Urinary bladder (tissue), 4 donors: Measurements from ENCODE around the gene ZNF620. TPM values are rescaled to one million over a fixed set of nuclear protein-coding genes. Genes with fewer than 3 reads are reported as not detected.
"Not testable (repeated sequence)": the region's sequence is repeated elsewhere in the genome, so short reads cannot be mapped to it uniquely, and the experiment has no call there.

Experiments
- DNase-seq: peaks from one replicate; pipeline ENCODE4 v3.0.0-alpha.2; 2015; ENCODE audit errors: extremely low spot score
- H3K27ac ChIP-seq: one replicate; pipeline ENCODE4 v1.5.1; 2013; ENCODE audit warnings: low read depth, mild to moderate bottlenecking, moderate library complexity
- H3K36me3 ChIP-seq: one replicate; pipeline ENCODE4 v1.6.1; 2013; ENCODE audit warnings: mild to moderate bottlenecking, moderate library complexity; ENCODE audit not compliant: insufficient read depth
- H3K4me1 ChIP-seq: one replicate; pipeline ENCODE4 v1.6.1; 2013; ENCODE audit warnings: mild to moderate bottlenecking, moderate library complexity; ENCODE audit not compliant: insufficient read depth
- H3K4me3 ChIP-seq: one replicate; pipeline ENCODE4 v1.5.1; 2013; ENCODE audit warnings: low read depth, low read length
- WGBS: extraction: QIAGEN DNeasy Blood & Tissue Kit; methylation state at CpG from one replicate; pipeline ENCODE4 v1.1.7; 2013; 5-methylcytosine and 5-hydroxymethylcytosine counted together
- polyA plus RNA-seq: library from polyadenylated mRNA; stranded (reverse); fragments of 200-250 nt; gene quantifications from one replicate; pipeline ENCODE4 v1.2.3, GENCODE V29; 2013
- total RNA-seq: library from RNA; depleted of rRNA; stranded (reverse); fragments of >200 nt; gene quantifications from one replicate; pipeline ENCODE4 v1.2.3, GENCODE V29; 2014
- donor health status: healthy with polysubstance abuse.
- donor health status: healthy.

ZNF620 gene
- total RNA-seq (5.3 TPM), polyA plus RNA-seq (2.1 TPM)

DNA sequence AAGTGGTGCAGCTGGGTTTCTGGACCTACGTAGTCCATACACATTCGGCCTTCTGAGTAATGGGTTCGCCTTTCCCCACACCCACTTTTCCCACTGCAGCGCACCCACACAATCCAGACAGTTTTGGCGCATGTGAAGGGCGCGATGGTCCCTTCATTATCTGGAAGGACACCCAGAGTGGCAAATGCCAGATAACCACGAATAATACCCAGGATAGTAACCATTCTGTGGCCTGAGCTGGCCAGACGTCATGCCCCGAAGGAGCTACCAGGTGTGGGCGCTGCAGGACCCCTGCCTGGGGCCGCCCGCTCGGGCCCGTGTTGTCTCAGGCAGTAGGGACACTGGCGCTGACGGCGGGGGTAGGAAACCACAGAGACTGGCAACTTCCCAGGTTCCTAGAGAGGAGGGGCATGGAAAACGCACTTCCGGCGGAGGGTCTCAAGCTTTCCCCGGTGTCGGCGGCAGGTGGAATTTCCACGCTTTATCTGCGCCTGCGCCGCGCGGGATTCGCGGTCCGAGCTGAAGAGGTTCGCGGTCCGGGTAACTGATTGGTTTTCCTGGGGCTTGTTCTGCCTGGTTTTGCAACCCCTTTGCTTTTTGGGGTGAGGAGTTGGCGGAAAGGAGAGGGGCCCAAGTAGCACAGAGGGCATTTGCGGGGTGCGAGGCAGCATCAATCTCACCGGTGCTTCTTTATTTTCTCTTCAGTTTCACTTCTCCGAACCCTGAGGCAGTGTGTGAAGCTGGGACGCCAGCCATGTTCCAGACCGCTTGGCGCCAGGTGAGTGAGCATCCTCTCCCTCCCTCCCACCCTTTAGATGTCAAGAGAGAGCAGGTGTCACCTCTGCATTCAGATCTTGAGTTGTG lies at the start of gene ZNF620:
TSS of gene ZNF620 (plus strand) at position 441 of the 864 bp plus-strand sequence. CDS start at position 755, 314 bp downstream.
- peak; percentile 76 for DNase-seq
- WGBS, result 6% methylated on average over 44 of the region's 44 CpGs
- peak within 1 kb of the TSS; percentile 48 for H3K4me3 ChIP-seq
- H3K4me1 ChIP-seq, result no peaks in the 10 kb centered on the region
- no peaks in the 10 kb centered on the region for H3K36me3 ChIP-seq
- H3K27ac ChIP-seq, result peak within 1 kb of the TSS; percentile 27

DNA sequence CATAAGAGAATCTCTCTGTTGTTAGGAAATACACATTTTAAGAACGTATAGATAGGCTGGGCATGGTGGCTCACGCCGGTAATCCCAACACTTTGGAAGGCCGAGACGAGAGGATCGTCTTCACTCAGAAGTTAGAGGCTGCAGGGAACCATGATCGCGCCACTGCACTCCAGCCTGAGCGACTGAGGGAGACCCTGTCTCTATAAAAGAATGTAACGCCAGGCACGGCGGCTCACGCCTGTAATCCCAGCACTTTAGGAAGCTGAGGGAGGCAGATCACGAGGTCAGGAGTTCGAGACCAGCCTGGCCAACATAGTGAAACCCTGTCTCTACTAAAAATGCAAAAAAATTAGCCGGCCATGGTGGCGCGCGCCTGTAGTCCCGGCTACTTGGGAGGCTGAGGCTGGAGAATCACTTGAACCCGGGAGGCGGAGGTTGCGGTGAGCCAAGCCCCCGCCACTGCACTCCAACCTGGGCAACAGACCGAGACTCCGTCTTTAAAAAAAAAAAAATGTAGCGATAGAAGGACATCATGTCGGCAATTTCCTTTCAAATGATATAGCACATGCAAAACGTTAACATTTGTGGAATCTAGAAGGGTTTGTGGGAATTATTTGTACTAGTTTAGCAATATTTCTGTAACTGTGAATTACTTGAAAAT lies 49.4 kb upstream of the ZNF620 start:
- no peaks in the 10 kb centered on the region for H3K36me3 ChIP-seq
- WGBS, result 46% methylated on average over 29 of the region's 29 CpGs
- H3K4me1 ChIP-seq, result no peaks in the 10 kb centered on the region
- DNase-seq, result no peak
- no peak overlapping the region for H3K27ac ChIP-seq
- H3K4me3 ChIP-seq, result peak overlapping the region; percentile 93

DNA sequence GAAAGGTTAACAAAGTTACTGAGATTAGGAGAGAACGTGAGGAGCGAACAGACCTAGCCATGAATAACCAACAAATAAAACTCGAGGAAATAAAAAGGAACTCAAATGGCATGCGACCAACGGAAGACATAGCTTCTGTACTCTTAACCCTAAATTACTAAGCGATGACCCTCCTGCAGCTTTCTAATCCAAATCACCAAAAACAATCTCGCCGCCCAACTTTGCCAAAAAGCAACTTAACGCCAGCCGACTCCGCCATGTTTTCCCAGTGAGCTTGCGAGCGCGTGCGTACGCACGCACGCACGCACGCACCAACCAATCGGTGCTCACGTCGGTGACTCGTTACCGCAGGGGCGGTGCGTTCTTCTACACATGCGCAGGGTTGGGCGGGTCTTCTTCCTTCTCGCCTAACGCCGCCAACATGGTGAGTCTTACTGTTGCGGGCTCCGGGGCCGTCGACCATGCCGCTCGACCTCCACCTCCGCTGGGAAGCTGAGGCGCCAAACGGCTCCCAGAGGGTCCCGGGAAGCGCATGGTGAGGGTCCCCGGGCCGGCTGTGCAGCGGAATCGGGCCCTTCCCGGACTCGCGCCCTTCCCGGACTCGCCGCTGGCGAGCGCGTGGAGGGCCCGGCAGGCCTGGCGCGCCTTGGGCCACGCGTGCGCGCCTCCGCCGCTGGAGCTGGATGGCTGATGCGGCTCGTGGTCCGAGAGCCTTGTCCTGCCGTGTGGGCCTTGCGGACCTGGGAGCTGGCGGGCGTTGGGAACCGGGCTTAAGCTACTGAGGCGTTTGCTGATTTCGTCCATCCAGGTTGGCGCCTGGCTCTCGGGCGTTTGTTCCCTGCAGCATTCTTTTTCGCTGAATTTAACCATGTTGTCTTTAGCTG lies 48.7 kb upstream of the ZNF620 start, which contains the start of gene RPL14:
TSS of gene RPL14 (plus strand) at position 400 of the 884 bp plus-strand sequence. CDS start at position 533, 133 bp downstream.
- Histone ChIP-seq H3K36me3 (no peaks in the 10 kb centered on the region), H3K27ac (peak within 1 kb of the TSS; percentile 91), H3K4me1 (no peaks in the 10 kb centered on the region), H3K4me3 (peak within 1 kb of the TSS; percentile 93)
- WGBS, result under 1% methylated on average over 79 of the region's 79 CpGs
- DNase-seq, result peak; percentile 94

DNA sequence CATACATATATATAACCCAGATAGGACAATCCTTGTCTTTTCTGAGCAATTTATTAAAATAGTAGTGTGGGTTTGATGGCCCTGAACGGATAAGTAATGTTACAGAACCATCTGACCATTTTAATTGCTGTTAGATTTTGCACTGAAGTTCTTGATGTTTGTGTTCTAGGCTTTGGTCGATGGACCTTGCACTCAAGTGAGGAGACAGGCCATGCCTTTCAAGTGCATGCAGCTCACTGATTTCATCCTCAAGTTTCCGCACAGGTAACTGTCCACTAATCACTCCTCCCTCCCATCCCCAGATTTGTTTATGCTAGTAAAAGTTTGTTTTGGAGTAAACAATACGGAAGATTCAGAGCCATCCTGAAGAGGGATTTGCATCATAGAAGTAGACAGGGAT lies 47.4 kb upstream of the ZNF620 start:
- DNase-seq, result no peak
- Histone ChIP-seq H3K4me1 (no peaks in the 10 kb centered on the region), H3K4me3 (peak overlapping the region; percentile 93), H3K27ac (no peak overlapping the region), H3K36me3 (no peaks in the 10 kb centered on the region)
- WGBS, result 82% methylated on average over 4 of the region's 4 CpGs

DNA sequence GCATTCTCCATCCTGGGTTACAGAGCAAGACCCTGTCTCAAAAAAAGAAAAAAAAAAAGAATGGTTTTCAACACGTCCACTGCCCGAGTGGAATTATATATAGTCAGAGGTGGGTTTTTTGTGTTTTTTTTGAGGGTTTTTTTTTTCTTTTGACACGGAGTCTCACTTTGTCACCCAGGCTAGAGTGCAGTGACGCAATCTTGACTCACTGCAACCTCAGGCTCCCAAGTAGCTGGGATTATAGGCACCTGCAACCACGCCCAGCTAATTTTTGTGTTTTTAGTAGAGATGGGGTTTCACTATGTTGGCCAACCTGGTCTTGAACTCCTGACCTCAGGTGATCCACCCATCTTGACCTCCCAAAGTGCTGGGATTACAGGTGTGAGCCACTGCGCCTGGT lies 45.4 kb upstream of the ZNF620 start:
- 89% methylated on average over 6 of the region's 6 CpGs for WGBS
- H3K27ac ChIP-seq, DNase-seq, H3K4me3 ChIP-seq, H3K4me1 ChIP-seq, H3K36me3 ChIP-seq: not testable (repeated sequence)

DNA sequence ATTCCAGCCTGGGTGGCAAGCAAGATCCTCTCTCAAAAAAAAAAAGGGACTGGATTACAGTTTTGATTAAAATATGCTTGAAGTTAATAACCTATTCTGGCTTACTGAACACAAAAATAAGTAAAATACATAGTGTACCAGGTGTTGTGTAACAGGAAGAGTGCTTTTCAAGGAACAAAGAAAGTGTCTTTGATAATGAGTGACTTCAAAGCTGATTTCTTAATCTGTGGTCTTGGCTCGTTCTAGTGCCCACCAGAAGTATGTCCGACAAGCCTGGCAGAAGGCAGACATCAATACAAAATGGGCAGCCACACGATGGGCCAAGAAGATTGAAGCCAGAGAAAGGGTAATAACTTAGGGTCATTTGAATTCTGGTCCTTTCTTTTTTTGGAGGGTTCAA lies 44.7 kb upstream of the ZNF620 start:
- 79% methylated on average over 3 of the region's 3 CpGs for WGBS
- DNase-seq, result no peak
- no peaks in the 10 kb centered on the region for H3K4me1 ChIP-seq
- no peak overlapping the region for H3K4me3 ChIP-seq
- no peak overlapping the region for H3K27ac ChIP-seq
- H3K36me3 ChIP-seq, result no peaks in the 10 kb centered on the region

DNA sequence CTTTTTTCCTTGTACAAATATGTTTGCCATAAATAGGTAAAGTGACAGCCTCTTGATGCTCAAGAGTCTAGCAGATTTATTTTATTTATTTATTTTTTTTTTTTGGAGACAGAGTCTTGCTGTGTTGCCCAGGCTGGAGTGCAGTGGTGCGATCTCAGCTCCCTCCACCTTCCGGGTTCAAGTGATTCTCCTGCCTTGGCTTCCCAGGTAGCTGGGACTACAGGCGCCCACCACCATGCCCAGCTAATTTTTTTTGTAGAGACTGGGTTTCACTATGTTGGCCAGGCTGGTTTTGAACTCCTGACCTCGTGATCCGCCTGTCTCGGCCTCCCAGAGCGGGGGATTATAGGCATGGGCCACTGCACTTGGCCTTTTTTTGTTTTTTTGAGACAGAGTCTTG lies 43.0 kb upstream of the ZNF620 start:
- H3K4me1 ChIP-seq, DNase-seq, H3K36me3 ChIP-seq, H3K4me3 ChIP-seq, H3K27ac ChIP-seq: not testable (repeated sequence)
- 94% methylated on average over 7 of the region's 7 CpGs for WGBS

DNA sequence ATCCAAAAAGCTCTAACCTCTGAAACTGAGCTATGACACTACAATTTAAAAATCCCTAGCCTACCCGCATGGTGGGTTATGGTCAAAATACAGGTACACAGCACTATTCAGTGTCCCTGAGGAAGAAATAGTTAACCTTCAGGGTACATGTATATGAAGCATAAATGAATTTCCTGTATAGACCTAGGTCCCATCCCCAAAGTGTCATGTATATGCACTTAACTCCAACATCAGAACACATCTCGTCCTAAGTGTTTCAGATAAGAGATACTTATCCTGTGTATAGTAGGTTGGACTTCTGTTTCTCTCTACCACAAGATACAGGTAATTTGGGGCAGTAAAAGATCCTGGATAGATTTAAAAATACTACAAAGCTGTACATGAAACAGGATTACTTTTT lies 42.3 kb upstream of the ZNF620 start:
- no peaks in the 10 kb centered on the region for H3K4me1 ChIP-seq
- H3K36me3 ChIP-seq, result no peaks in the 10 kb centered on the region
- DNase-seq, result no peak
- H3K27ac ChIP-seq, result no peak overlapping the region
- H3K4me3 ChIP-seq, result no peak overlapping the region
- WGBS, result 94% methylated on average over 2 of the region's 2 CpGs

DNA sequence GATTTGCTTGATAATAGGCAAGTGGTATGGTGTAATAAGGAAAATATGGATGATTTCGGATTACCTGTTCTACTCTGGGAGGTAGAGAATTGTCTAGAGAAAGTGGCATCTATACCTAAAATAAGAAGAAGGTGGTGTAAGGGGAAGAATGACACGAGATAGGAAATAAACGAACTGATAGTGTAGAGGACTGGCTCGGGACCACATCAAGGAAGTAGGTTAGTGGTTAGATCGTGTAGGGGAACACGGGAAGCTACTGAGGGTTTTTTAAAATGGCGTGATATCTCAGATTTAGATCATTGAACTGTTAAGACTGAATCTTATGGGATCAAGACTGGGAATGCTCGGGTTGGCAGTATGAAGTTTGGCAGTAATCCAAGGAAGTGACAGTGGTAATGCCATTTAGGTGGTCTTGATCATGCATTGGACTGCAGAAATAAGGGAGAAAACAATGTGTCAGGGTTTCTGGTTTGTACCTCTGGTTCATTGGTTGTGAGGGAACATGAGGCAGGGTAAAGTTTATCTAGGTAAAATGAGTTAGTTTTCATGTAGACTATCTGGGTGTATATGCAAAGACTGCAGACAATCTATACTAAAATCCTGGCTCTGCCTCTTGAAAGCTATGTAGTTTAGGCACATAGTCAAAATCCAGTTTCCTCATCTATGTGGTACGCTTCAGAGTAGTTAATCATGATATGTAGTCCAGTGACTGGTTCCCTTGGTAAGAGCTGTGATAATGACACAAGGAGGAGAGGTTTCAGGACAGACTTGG lies 41.3 kb upstream of the ZNF620 start:
- Histone ChIP-seq H3K27ac (no peak overlapping the region), H3K4me3 (no peak overlapping the region), H3K4me1 (no peaks in the 10 kb centered on the region), H3K36me3 (no peaks in the 10 kb centered on the region)
- DNase-seq, result no peak
- 67% methylated on average over 9 of the region's 9 CpGs for WGBS

DNA sequence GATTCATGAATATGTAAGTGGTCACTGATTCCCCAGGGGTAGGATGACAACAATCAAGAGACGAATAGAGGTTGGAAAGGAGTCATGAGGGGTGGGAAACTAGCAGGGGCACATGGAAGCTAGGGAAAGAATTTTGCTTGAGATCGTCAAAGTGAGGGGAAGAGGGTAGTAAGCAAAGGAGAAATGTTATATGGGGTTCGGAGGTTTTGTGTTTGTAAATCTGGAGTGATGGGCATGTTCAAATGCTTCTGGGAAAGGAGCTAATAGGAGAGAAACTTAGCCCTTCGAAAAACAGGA lies 40.8 kb upstream of the ZNF620 start:
- Histone ChIP-seq H3K4me3 (no peak overlapping the region), H3K36me3 (no peaks in the 10 kb centered on the region), H3K27ac (no peak overlapping the region), H3K4me1 (no peaks in the 10 kb centered on the region)
- no peak for DNase-seq
- WGBS, result 74% methylated on average over 4 of the region's 4 CpGs

DNA sequence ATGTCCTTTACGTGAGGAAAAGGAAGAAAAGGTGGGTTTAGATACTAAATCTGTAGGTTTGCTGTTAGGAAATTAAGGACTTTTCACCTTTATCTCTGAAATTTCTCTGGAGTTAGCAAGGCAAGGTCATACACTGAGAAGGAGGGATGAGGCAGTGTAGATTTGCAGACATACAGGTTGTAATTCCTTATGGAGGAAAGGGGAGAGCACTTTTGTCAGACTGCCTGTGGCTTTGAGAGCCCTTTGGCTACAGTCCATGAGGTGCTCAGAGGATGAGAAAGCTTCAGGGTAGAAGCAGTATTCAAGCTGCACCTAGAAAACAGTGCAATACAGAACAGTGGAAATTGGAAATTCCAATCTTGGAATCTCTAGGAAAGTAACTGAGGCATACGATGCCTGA lies 40.4 kb upstream of the ZNF620 start:
- Histone ChIP-seq H3K4me3 (no peak overlapping the region), H3K27ac (no peak overlapping the region), H3K36me3 (no peaks in the 10 kb centered on the region), H3K4me1 (no peaks in the 10 kb centered on the region)
- WGBS, result 79% methylated on average over 2 of the region's 2 CpGs
- no peak for DNase-seq

DNA sequence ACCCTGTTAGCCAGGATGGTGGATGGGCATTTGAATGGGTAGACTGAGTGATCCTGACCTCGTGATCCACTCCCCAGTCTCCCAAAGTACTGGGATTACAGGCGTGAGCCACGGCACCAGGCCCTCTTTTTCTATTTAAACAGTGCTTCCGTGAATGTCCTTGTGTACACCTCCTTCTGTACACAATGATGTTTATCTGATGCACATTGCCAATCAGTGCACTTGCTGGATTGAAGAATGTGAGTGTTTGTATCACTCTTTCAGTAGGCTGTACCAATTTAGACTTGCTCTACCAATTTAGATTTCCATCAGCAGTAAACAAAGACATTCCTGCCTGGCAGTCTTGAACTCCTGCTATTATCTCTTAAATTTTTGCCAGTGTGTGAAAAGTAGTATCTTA lies 37.8 kb upstream of the ZNF620 start:
- H3K4me3 ChIP-seq, result no peak overlapping the region
- no peaks in the 10 kb centered on the region for H3K36me3 ChIP-seq
- no peaks in the 10 kb centered on the region for H3K4me1 ChIP-seq

DNA sequence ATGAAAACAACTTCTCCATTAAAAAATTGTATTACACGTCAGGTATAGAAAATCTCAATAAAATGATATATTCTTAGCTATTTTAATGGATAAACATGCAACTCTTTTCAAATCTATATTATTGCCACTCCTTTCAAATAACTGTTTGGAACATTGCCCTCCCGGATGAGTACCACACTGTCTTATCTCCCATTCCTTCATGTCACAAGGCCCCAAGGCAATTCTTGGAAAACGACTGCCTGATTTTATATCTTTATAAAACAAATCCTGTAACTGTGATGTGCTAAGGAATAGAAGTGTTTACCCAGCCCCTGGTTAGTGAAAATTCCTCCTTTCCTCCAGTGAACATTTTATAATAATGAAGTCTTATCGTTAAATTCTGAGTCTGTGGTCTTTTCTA lies 35.1 kb upstream of the ZNF620 start:
- Histone ChIP-seq H3K27ac (no peak overlapping the region), H3K36me3 (no peaks in the 10 kb centered on the region), H3K4me1 (no peaks in the 10 kb centered on the region), H3K4me3 (no peak overlapping the region)
- no peak for DNase-seq
- 63% methylated on average over 4 of the region's 4 CpGs for WGBS

More for the DNA sequence above, 37.8 kb upstream of the ZNF620 start:
- 77% methylated on average over 4 of the region's 4 CpGs for WGBS
- DNase-seq, result no peak
- no peak overlapping the region for H3K27ac ChIP-seq
